ENCODE results near the gene ZNF668. TPM values are rescaled to one million over a fixed set of nuclear protein-coding genes. Genes with fewer than 3 reads are reported as not detected.

ZNF668 gene
- total and polyA plus RNA-seq, 2 of the 8 experiments (the other 6 are each of a cell fraction or from before 2014, with no cell fraction given), result 14.0 to 14.3 TPM

- Histone ChIP-seq H3K9me3 (ENCODE audit: insufficient read depth in 2 of 2, low read depth in 1 of 2, low read length in 1 of 2) (no peaks in the 10 kb centered on the region), H3K27ac (ENCODE audit: low read depth, low read length) (no peak within 1 kb of the TSS), H3K23ac (ENCODE audit: insufficient read length) (no peak within 1 kb of the TSS), H3K79me2 (ENCODE audit: control insufficient read depth in 1 of 2, insufficient read depth in 2 of 2, low read length in 2 of 2) (peaks cover 0 to 7% of the 10 kb centered on the region in 2 experiments; a peak in 1 of 4 replicates), H2AK5ac (ENCODE audit: low read depth, low read length) (no peak within 1 kb of the TSS), H3K56ac (replicated peaks; ENCODE audit: insufficient read length, low read depth, low read length) (no peak within 1 kb of the TSS), H2BK5ac (ENCODE audit: low read depth, low read length) (no peak within 1 kb of the TSS), H4K8ac (ENCODE audit: extremely low read depth, insufficient read depth, low read length) (no peak within 1 kb of the TSS), H3K36me3 (ENCODE audit: control insufficient read depth in 2 of 4, insufficient read depth in 4 of 4, low read length in 3 of 4) (peaks cover 0 to 15% (median 4%) of the 10 kb centered on the region in 4 experiments; a peak in 5 of 8 replicates), H4K20me1 (replicated peaks in 1 of 2; ENCODE audit: control insufficient read depth in 1 of 2, insufficient read depth in 2 of 2, low read length in 2 of 2) (peaks cover 8 to 28% of the 10 kb centered on the region in 2 experiments), H3K4me3 (ENCODE audit: extremely low read depth in 1 of 4, insufficient read depth in 2 of 4, low read depth in 3 of 4, low read length in 4 of 4) (no peak within 1 kb of the TSS), H3K14ac (ENCODE audit: insufficient read length) (no peak within 1 kb of the TSS), H2BK20ac (ENCODE audit: low read length) (no peak within 1 kb of the TSS), H3K23me2 (ENCODE audit: low read depth, low read length) (peaks cover 3% of the 10 kb centered on the region; the same call in 1 of the 2 replicates), H4K5ac (ENCODE audit: insufficient read length, low read depth, low read length) (no peak within 1 kb of the TSS), H2BK12ac (ENCODE audit: low read depth, low read length) (no peak within 1 kb of the TSS), H3K4me1 (replicated peaks in 1 of 4; ENCODE audit: control insufficient read depth in 3 of 4, insufficient read depth in 4 of 4, low read length in 3 of 4) (peaks cover 0 to 9% (median 3%) of the 10 kb centered on the region in 4 experiments; a peak in 4 of 7 replicates), H3K4ac (replicated peaks; ENCODE audit: insufficient read length, low read depth, low read length) (no peak within 1 kb of the TSS), H4K91ac (replicated peaks; ENCODE audit: insufficient read length, low read length) (no peak within 1 kb of the TSS), H2AFZ (ENCODE audit: low read length) (no peak within 1 kb of the TSS), H3K79me1 (ENCODE audit: low read depth, low read length) (peaks cover 12% of the 10 kb centered on the region), H3K9ac (replicated peaks in 1 of 4; ENCODE audit: extremely low read depth in 1 of 4, low read depth in 3 of 4, low read length in 3 of 4) (no peak within 1 kb of the TSS), H3K27me3 (replicated peaks in 1 of 4; ENCODE audit: control insufficient read depth in 3 of 4, extremely low read depth in 1 of 4, insufficient read depth in 3 of 4, low read length in 3 of 4) (no peaks in the 10 kb centered on the region), H3K18ac (ENCODE audit: extremely low read depth, low read length) (no peak within 1 kb of the TSS), H2BK120ac (replicated peaks; ENCODE audit: low read depth, low read length) (no peak within 1 kb of the TSS), H2BK15ac (ENCODE audit: low read length) (no peak within 1 kb of the TSS), H3K4me2 (ENCODE audit: insufficient read depth in 1 of 2, low read depth in 2 of 2, low read length in 2 of 2) (no peak within 1 kb of the TSS)
- TF ChIP-seq ZNF274 (IDR thresholded peaks at IDR 0.05; ENCODE audit: borderline replicate concordance, extremely low read depth, low read length) (no peak), SP1 (IDR thresholded peaks at IDR 0.05; ENCODE audit: low read depth, low read length) (no peak), KDM5A (IDR thresholded peaks at IDR 0.05; ENCODE audit: low read length) (no peak), RXRA (IDR thresholded peaks at IDR 0.05; ENCODE audit: insufficient read depth, low read depth, low read length) (no peak), RNF2 (IDR thresholded peaks at IDR 0.05; ENCODE audit: borderline replicate concordance, low read depth, low read length, missing control alignments, poor library complexity, severe bottlenecking) (no peak), CBX5 (IDR thresholded peaks at IDR 0.05; ENCODE audit: low read depth, low read length) (no peak), SIN3A (conservative IDR thresholded peaks at IDR 0.05 in 1 of 2, IDR thresholded peaks at IDR 0.05 in 1 of 2; ENCODE audit: low read depth in 1 of 2, low read length in 2 of 2) (no peak)
- DNase-seq (ENCODE audit: low read depth in 1 of 2, low spot score in 2 of 2), result no peak
- CTCF ChIA-PET (ENCODE audit: partially characterized antibody), result interaction anchor here (1.1 to 3.0 kb wide), 3 partner anchors 9 to 55 kb away, joined by 4 to 14 read pairs (median 6); no protein-coding TSS in a partner anchor
- no peak for FAIRE-seq
- 87% methylated on average over 15 of the region's 15 CpGs; no CpG with 5 or more reads in 1 of the 2 experiments for WGBS, 2 experiments (ENCODE audit: extremely low coverage in 1 of 2, insufficient coverage in 1 of 2, insufficient read length in 1 of 2, insufficient replicate concordance in 2 of 2, low coverage in 1 of 2, low lambda C conversion rate in 2 of 2, missing lambda C conversion rate in 1 of 2)
- POLR2A ChIA-PET (ENCODE audit: partially characterized antibody), result interaction anchor here (0.8 to 1.5 kb wide), 5 partner anchors 19 to 626 kb away, joined by 3 to 5 read pairs (median 3); partner anchors contain the start of gene PRSS8
These were observed 14.6 kb upstream of the ZNF668 start, which contains the start of gene PRSS53 for GRCh38 chr16:31088459-31089183. Gene PRSS53, minus strand, starts transcription at chr16:31088943. Its CDS starts 134 bp downstream, at chr16:31088809.
